ENCODE measurements around the gene KCNE1.

The KCNE1 gene

GRCh38 chr21:34520764-34521508 lies 8.9 kb upstream of the KCNE1 start:
- DNase-seq (ENCODE audit: low read depth) = no peak
- no peak overlapping the region for H3K9ac ChIP-seq (ENCODE audit: low read length)
- no peaks in the 10 kb centered on the region for H3K27me3 ChIP-seq (replicated peaks; ENCODE audit: control insufficient read depth, insufficient read depth, low read length)
- H3K4me3 ChIP-seq (ENCODE audit: low read length) = no peak overlapping the region
- H3K36me3 ChIP-seq (ENCODE audit: control insufficient read depth, insufficient read depth, low read length, severe bottlenecking) = peaks cover 56% of the 10 kb centered on the region
- no peaks in the 10 kb centered on the region for H3K9me3 ChIP-seq (ENCODE audit: control insufficient read depth, low read length)
- H3K4me1 ChIP-seq (ENCODE audit: control insufficient read depth, insufficient read depth, low read length) = peaks cover 19% of the 10 kb centered on the region

- H3K4me3 ChIP-seq (ENCODE audit: low read length) = no peak overlapping the region
- H3K27me3 ChIP-seq (replicated peaks; ENCODE audit: control insufficient read depth, insufficient read depth, low read length) = no peaks in the 10 kb centered on the region
- no peaks in the 10 kb centered on the region for H3K9me3 ChIP-seq (ENCODE audit: control insufficient read depth, low read length)
- peaks cover 57% of the 10 kb centered on the region for H3K36me3 ChIP-seq (ENCODE audit: control insufficient read depth, insufficient read depth, low read length, severe bottlenecking)
- H3K9ac ChIP-seq (ENCODE audit: low read length) = no peak overlapping the region
- peaks cover 12% of the 10 kb centered on the region for H3K4me1 ChIP-seq (ENCODE audit: control insufficient read depth, insufficient read depth, low read length)
- no peak for DNase-seq (ENCODE audit: low read depth)
Measured at GRCh38 chr21:34520281-34520680, 8.3 kb upstream of the KCNE1 start.

GRCh38 chr21:34519694-34520093 lies 7.7 kb upstream of the KCNE1 start:
- no peak for DNase-seq (ENCODE audit: low read depth)
- Histone ChIP-seq H3K9me3 (ENCODE audit: control insufficient read depth, low read length) (no peaks in the 10 kb centered on the region), H3K4me3 (ENCODE audit: low read length) (no peak overlapping the region), H3K9ac (ENCODE audit: low read length) (no peak overlapping the region), H3K27me3 (replicated peaks; ENCODE audit: control insufficient read depth, insufficient read depth, low read length) (no peaks in the 10 kb centered on the region), H3K36me3 (ENCODE audit: control insufficient read depth, insufficient read depth, low read length, severe bottlenecking) (peaks cover 57% of the 10 kb centered on the region), H3K4me1 (ENCODE audit: control insufficient read depth, insufficient read depth, low read length) (peaks cover 6% of the 10 kb centered on the region)

GRCh38 chr21:34519016-34519415 lies 7.0 kb upstream of the KCNE1 start:
- Histone ChIP-seq H3K9me3 (ENCODE audit: control insufficient read depth, low read length) (no peaks in the 10 kb centered on the region), H3K9ac (ENCODE audit: low read length) (no peak overlapping the region), H3K4me1 (ENCODE audit: control insufficient read depth, insufficient read depth, low read length) (no peaks in the 10 kb centered on the region), H3K27me3 (replicated peaks; ENCODE audit: control insufficient read depth, insufficient read depth, low read length) (no peaks in the 10 kb centered on the region), H3K4me3 (ENCODE audit: low read length) (no peak overlapping the region), H3K36me3 (ENCODE audit: control insufficient read depth, insufficient read depth, low read length, severe bottlenecking) (peaks cover 57% of the 10 kb centered on the region)
- no peak for DNase-seq (ENCODE audit: low read depth)

GRCh38 chr21:34518301-34518700 lies 6.3 kb upstream of the KCNE1 start:
- peak; percentile 38 for DNase-seq (ENCODE audit: low read depth)
- Histone ChIP-seq H3K4me1 (ENCODE audit: control insufficient read depth, insufficient read depth, low read length) (no peaks in the 10 kb centered on the region), H3K27me3 (replicated peaks; ENCODE audit: control insufficient read depth, insufficient read depth, low read length) (no peaks in the 10 kb centered on the region), H3K4me3 (ENCODE audit: low read length) (no peak overlapping the region), H3K9ac (ENCODE audit: low read length) (no peak overlapping the region), H3K9me3 (ENCODE audit: control insufficient read depth, low read length) (no peaks in the 10 kb centered on the region), H3K36me3 (ENCODE audit: control insufficient read depth, insufficient read depth, low read length, severe bottlenecking) (peaks cover 54% of the 10 kb centered on the region)

GRCh38 chr21:34517491-34518245 lies 5.7 kb upstream of the KCNE1 start:
- H3K9me3 ChIP-seq (ENCODE audit: control insufficient read depth, low read length) = no peaks in the 10 kb centered on the region
- peaks cover 50% of the 10 kb centered on the region for H3K36me3 ChIP-seq (ENCODE audit: control insufficient read depth, insufficient read depth, low read length, severe bottlenecking)
- H3K4me1 ChIP-seq (ENCODE audit: control insufficient read depth, insufficient read depth, low read length) = peaks cover 4% of the 10 kb centered on the region
- DNase-seq (ENCODE audit: low read depth) = no peak
- no peaks in the 10 kb centered on the region for H3K27me3 ChIP-seq (replicated peaks; ENCODE audit: control insufficient read depth, insufficient read depth, low read length)
- H3K4me3 ChIP-seq (ENCODE audit: low read length) = no peak overlapping the region
- no peak overlapping the region for H3K9ac ChIP-seq (ENCODE audit: low read length)

- no peak overlapping the region for H3K9ac ChIP-seq (ENCODE audit: low read length)
- H3K36me3 ChIP-seq (ENCODE audit: control insufficient read depth, insufficient read depth, low read length, severe bottlenecking) = peaks cover 50% of the 10 kb centered on the region
- H3K9me3 ChIP-seq (ENCODE audit: control insufficient read depth, low read length) = no peaks in the 10 kb centered on the region
- H3K4me1 ChIP-seq (ENCODE audit: control insufficient read depth, insufficient read depth, low read length) = peaks cover 11% of the 10 kb centered on the region
- no peak for DNase-seq (ENCODE audit: low read depth)
- H3K27me3 ChIP-seq (replicated peaks; ENCODE audit: control insufficient read depth, insufficient read depth, low read length) = no peaks in the 10 kb centered on the region
- H3K4me3 ChIP-seq (ENCODE audit: low read length) = no peak overlapping the region
Measured at GRCh38 chr21:34517039-34517438, 5.0 kb upstream of the KCNE1 start.

- Histone ChIP-seq H3K4me1 (ENCODE audit: control insufficient read depth, insufficient read depth, low read length) (peaks cover 22% of the 10 kb centered on the region), H3K9me3 (ENCODE audit: control insufficient read depth, low read length) (no peaks in the 10 kb centered on the region), H3K9ac (ENCODE audit: low read length) (no peak overlapping the region), H3K4me3 (ENCODE audit: low read length) (no peak overlapping the region), H3K27me3 (replicated peaks; ENCODE audit: control insufficient read depth, insufficient read depth, low read length) (no peaks in the 10 kb centered on the region), H3K36me3 (ENCODE audit: control insufficient read depth, insufficient read depth, low read length, severe bottlenecking) (peaks cover 29% of the 10 kb centered on the region)
- no peak for DNase-seq (ENCODE audit: low read depth)
Measured at GRCh38 chr21:34514576-34515115, 2.6 kb upstream of the KCNE1 start.

- Histone ChIP-seq H3K9me3 (ENCODE audit: control insufficient read depth, low read length) (no peaks in the 10 kb centered on the region), H3K27me3 (replicated peaks; ENCODE audit: control insufficient read depth, insufficient read depth, low read length) (no peaks in the 10 kb centered on the region), H3K4me3 (ENCODE audit: low read length) (no peak overlapping the region), H3K9ac (ENCODE audit: low read length) (no peak overlapping the region), H3K36me3 (ENCODE audit: control insufficient read depth, insufficient read depth, low read length, severe bottlenecking) (peaks cover 22% of the 10 kb centered on the region), H3K4me1 (ENCODE audit: control insufficient read depth, insufficient read depth, low read length) (peaks cover 22% of the 10 kb centered on the region)
- peak; percentile 52 for DNase-seq (ENCODE audit: low read depth)
Measured at GRCh38 chr21:34513129-34513675, 1.2 kb upstream of the KCNE1 start.

GRCh38 chr21:34511181-34511580 lies 829 bp downstream of the KCNE1 start:
- no peak for DNase-seq (ENCODE audit: low read depth)
- Histone ChIP-seq H3K9ac (ENCODE audit: low read length) (no peak overlapping the region), H3K4me1 (ENCODE audit: control insufficient read depth, insufficient read depth, low read length) (peaks cover 22% of the 10 kb centered on the region), H3K4me3 (ENCODE audit: low read length) (no peak overlapping the region), H3K27me3 (replicated peaks; ENCODE audit: control insufficient read depth, insufficient read depth, low read length) (no peaks in the 10 kb centered on the region), H3K9me3 (ENCODE audit: control insufficient read depth, low read length) (no peaks in the 10 kb centered on the region), H3K36me3 (ENCODE audit: control insufficient read depth, insufficient read depth, low read length, severe bottlenecking) (peaks cover 3% of the 10 kb centered on the region)
